Neural cell (in vitro differentiated cells): ENCODE measurements around the gene PAOX. TPM values are rescaled to one million over a fixed set of nuclear protein-coding genes. Genes with fewer than 3 reads are reported as not detected.

Experiments used
- H2AFZ ChIP-seq: fragments of 200-600, 300-800 bp; sonication (generic), shearing (Covaris generic); 2 replicates; pipeline ENCODE4 v1.6.0; 2014; ENCODE audit warnings: low read depth, mild to moderate bottlenecking, antibody characterized with exemption, low read length, moderate library complexity
- H3F3A ChIP-seq: fragments of 200-600 bp; shearing (Covaris generic); 2 replicates; pipeline ENCODE4 v1.6.1; 2016; ENCODE audit warnings: mild to moderate bottlenecking, moderate library complexity, mixed read lengths, antibody characterized with exemption, low read length; ENCODE audit not compliant: insufficient read depth, poor library complexity, severe bottlenecking
- H3K27ac ChIP-seq: fragments of 200-600, 300-800 bp; sonication (generic), shearing (Covaris generic); 2 replicates; pipeline ENCODE4 v1.5.1; 2014; ENCODE audit warnings: mild to moderate bottlenecking, low read length, moderate library complexity
- H3K27me3 ChIP-seq: fragments of 300-800, 200-600 bp; sonication (generic), shearing (Covaris generic); 2 replicates; pipeline ENCODE4 v1.6.0; 2014; ENCODE audit warnings: mild to moderate bottlenecking, low read depth, low read length, moderate library complexity; ENCODE audit not compliant: insufficient read depth
- H3K36me3 ChIP-seq: fragments of 300-800, 200-600 bp; sonication (generic), shearing (Covaris generic); 2 replicates; pipeline ENCODE4 v1.5.1; 2014; ENCODE audit warnings: mild to moderate bottlenecking, antibody characterized with exemption, low read length, moderate library complexity; ENCODE audit not compliant: insufficient read depth
- H3K4me2 ChIP-seq: fragments of 300-800, 200-600 bp; sonication (generic), shearing (Covaris generic); 2 replicates; pipeline ENCODE4 v1.6.0; 2014; ENCODE audit warnings: mild to moderate bottlenecking, low read length
- H3K4me3 ChIP-seq: fragments of 300-800, 200-600 bp; sonication (generic), shearing (Covaris generic); 2 replicates; pipeline ENCODE4 v1.5.1; 2014; ENCODE audit warnings: mild to moderate bottlenecking, low read length, moderate library complexity
- H3K79me2 ChIP-seq: fragments of 200-600 bp; shearing (Covaris generic); replicated peaks from 2 replicates; pipeline ENCODE4 v1.6.0; 2014; ENCODE audit warnings: mild to moderate bottlenecking, low read length, moderate library complexity; ENCODE audit not compliant: insufficient read depth
- H3K9ac ChIP-seq: fragments of 300-800, 200-600 bp; sonication (generic), shearing (Covaris generic); 2 replicates; pipeline ENCODE4 v1.6.1; 2016; ENCODE audit warnings: mild to moderate bottlenecking, low read length, mixed read lengths
- H3K9me2 ChIP-seq: fragments of 200-600 bp; shearing (Covaris generic); 2 replicates; pipeline ENCODE4 v1.6.1; 2016; ENCODE audit warnings: mild to moderate bottlenecking, low read length, mixed read lengths; ENCODE audit not compliant: insufficient read depth
- H3K9me3 ChIP-seq: fragments of 200-600, 300-800 bp; sonication (generic), shearing (Covaris generic); 2 replicates; pipeline ENCODE4 v1.6.1; 2016; ENCODE audit warnings: mild to moderate bottlenecking, mixed run types, low read length, moderate library complexity, mixed read lengths
- H4K20me1 ChIP-seq: fragments of 200-600 bp; shearing (Covaris generic); 2 replicates; pipeline ENCODE4 v1.6.1; 2016; ENCODE audit warnings: mild to moderate bottlenecking, mixed run types; ENCODE audit not compliant: insufficient read depth
- EP300 ChIP-seq: fragments of 450-650 bp; conservative IDR thresholded peaks from 2 replicates; pipeline ENCODE4 v1.6.1; 2014; ENCODE audit warnings: antibody characterized with exemption, mild to moderate bottlenecking, moderate library complexity; ENCODE audit not compliant: poor library complexity, severe bottlenecking
- EZH2 ChIP-seq: fragments of 200-600, 300-800 bp; shearing (Covaris generic), sonication (generic); IDR thresholded peaks from 2 replicates; pipeline ENCODE4 v1.6.1; 2014; ENCODE audit warnings: antibody characterized with exemption, low read length, borderline replicate concordance, mild to moderate bottlenecking; ENCODE audit not compliant: insufficient read depth, poor library complexity, severe bottlenecking
- MXI1 ChIP-seq: fragments of 450-650 bp; conservative IDR thresholded peaks from 2 replicates; pipeline ENCODE4 v1.6.1; 2014; ENCODE audit warnings: antibody characterized with exemption, mild to moderate bottlenecking; ENCODE audit not compliant: poor library complexity, severe bottlenecking
- POLR2AphosphoS5 ChIP-seq: IDR thresholded peaks from 2 replicates; pipeline ENCODE4 v1.6.1; 2012
- RAD21 ChIP-seq: fragments of 450-650 bp; conservative IDR thresholded peaks from 2 replicates; pipeline ENCODE4 v1.6.1; 2014; ENCODE audit warnings: antibody characterized with exemption, mild to moderate bottlenecking, moderate library complexity
- REST ChIP-seq: IDR thresholded peaks from 2 replicates; pipeline ENCODE4 v1.6.1; 2012; ENCODE audit warnings: borderline replicate concordance
- SMC3 ChIP-seq: fragments of 450-650 bp; conservative IDR thresholded peaks from 2 replicates; pipeline ENCODE4 v1.6.1; 2014; ENCODE audit warnings: antibody characterized with exemption, mild to moderate bottlenecking, moderate library complexity; ENCODE audit not compliant: poor library complexity
- TAF1 ChIP-seq: IDR thresholded peaks from 2 replicates; pipeline ENCODE4 v1.6.1; 2012; ENCODE audit warnings: low read depth
- polyA plus RNA-seq: library from polyadenylated mRNA; depleted of rRNA; stranded (reverse); fragments of >200 nt; gene quantifications from 2 replicates; pipeline ENCODE4 v1.2.3, GENCODE V29; 2014
- TF ChIP-seq, protein P1 (sequence below): fragments of 450-650 bp; IDR thresholded peaks from 2 replicates; pipeline ENCODE4 v1.5.1; 2014; ENCODE audit warnings: antibody characterized with exemption, mild to moderate bottlenecking, moderate library complexity; ENCODE audit not compliant: poor library complexity, severe bottlenecking

Gene PAOX
- polyA plus RNA-seq, 1 donor from 2014 or later: 3.0 TPM

DNA sequence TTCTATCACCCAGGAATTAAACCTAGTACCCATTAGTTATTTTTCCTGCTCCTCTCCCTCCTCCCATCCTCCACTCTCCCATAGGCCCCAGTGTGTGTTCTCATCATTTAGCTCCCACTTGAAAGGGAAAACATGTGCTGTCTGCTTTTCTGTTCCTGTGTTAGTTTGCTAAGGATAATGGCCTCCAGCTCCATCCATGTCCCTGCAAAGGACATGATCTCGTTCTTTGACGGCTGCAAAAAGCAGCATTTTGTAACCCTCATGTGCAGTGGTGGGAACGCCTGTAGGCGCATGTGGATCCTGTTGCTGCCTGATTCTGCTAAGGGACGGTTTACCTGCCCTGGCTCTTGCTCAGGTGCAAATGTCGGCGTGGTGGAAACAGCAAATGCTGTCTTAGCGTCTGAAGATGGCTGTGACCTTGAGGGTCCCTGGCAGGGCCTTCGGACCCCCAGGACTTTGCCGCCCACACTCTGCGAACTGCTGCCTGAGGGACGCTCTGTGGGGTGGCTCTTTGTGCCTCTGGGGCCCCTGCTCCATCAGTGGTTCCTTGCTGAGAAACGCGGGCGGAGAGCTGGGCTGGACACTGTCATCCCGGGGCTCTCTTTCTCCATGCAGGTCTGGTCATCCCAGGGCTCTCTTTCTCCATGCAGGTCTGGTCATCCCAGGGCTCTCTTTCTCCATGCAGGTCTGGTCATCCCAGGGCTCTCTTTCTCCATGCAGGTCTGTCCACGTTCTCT lies 9.3 kb downstream of the PAOX start:
- Histone ChIP-seq H3K4me2 (no peak overlapping the region), H2AFZ (no peak overlapping the region), H3K9me2 (no peaks in the 10 kb centered on the region), H3K79me2 (no peaks in the 10 kb centered on the region), H3F3A (no peaks in the 10 kb centered on the region), H3K9me3 (no peaks in the 10 kb centered on the region), H3K27ac (no peak overlapping the region), H3K27me3 (no peaks in the 10 kb centered on the region), H4K20me1 (no peaks in the 10 kb centered on the region), H3K4me3 (no peak overlapping the region), H3K9ac (no peak overlapping the region), H3K36me3 (no peaks in the 10 kb centered on the region)
- TF ChIP-seq POLR2AphosphoS5: no peak
- TF ChIP-seq SMC3: no peak
- TF ChIP-seq TAF1: no peak
- TF ChIP-seq EP300: no peak
- TF ChIP-seq, protein P1, sequence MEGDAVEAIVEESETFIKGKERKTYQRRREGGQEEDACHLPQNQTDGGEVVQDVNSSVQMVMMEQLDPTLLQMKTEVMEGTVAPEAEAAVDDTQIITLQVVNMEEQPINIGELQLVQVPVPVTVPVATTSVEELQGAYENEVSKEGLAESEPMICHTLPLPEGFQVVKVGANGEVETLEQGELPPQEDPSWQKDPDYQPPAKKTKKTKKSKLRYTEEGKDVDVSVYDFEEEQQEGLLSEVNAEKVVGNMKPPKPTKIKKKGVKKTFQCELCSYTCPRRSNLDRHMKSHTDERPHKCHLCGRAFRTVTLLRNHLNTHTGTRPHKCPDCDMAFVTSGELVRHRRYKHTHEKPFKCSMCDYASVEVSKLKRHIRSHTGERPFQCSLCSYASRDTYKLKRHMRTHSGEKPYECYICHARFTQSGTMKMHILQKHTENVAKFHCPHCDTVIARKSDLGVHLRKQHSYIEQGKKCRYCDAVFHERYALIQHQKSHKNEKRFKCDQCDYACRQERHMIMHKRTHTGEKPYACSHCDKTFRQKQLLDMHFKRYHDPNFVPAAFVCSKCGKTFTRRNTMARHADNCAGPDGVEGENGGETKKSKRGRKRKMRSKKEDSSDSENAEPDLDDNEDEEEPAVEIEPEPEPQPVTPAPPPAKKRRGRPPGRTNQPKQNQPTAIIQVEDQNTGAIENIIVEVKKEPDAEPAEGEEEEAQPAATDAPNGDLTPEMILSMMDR: no peak
- no peak for TF ChIP-seq EZH2
- no peak for TF ChIP-seq MXI1
- TF ChIP-seq RAD21: no peak
- no peak for TF ChIP-seq REST

- H3K36me3 ChIP-seq: no peaks in the 10 kb centered on the region
- no peak overlapping the region for H3K9ac ChIP-seq
- no peaks in the 10 kb centered on the region for H3K27me3 ChIP-seq
- no peak for TF ChIP-seq SMC3
- H3K9me2 ChIP-seq: no peaks in the 10 kb centered on the region
- H4K20me1 ChIP-seq: no peaks in the 10 kb centered on the region
- H3K27ac ChIP-seq: no peak overlapping the region
- H3K4me3 ChIP-seq: no peak overlapping the region
- H3K9me3 ChIP-seq: no peaks in the 10 kb centered on the region
- no peaks in the 10 kb centered on the region for H3F3A ChIP-seq
- H2AFZ ChIP-seq: no peak overlapping the region
- no peak overlapping the region for H3K4me2 ChIP-seq
- H3K79me2 ChIP-seq: no peaks in the 10 kb centered on the region
These were observed 10.1 kb downstream of the PAOX start for GRCh38 chr10:133388973-133389818.
